HCT116 (cell line): ENCODE results near the gene GFPT1. TPM values are rescaled to one million over a fixed set of nuclear protein-coding genes. Genes with fewer than 3 reads are reported as not detected.

Source experiments
- ATAC-seq: fragments of 200-7000 bp; cut with Tn5 transposase; 2 replicates; pipeline ENCODE4 v1.9.1; 2020; ENCODE audit warnings: mild to moderate bottlenecking, moderate library complexity
- BruUV-seq: library from RNA; stranded (reverse); fragments of 400-500 nt; replicated peaks from 2 replicates; lab custom pipeline; 2021; lab: Mats Ljungman, UMichigan
- CTCF ChIA-PET: fragments of 300-600 bp; sonication (Branson Sonifier 250); formaldehyde crosslinking; loops from one replicate; lab custom pipeline; 2021; ENCODE audit warnings: antibody characterized with exemption; lab: Charles Lee
- POLR2A ChIA-PET: fragments of 300-600, 350-600 bp; sonication (Branson Sonifier 250); formaldehyde crosslinking; loops from one replicate; lab custom pipeline; 2021; ENCODE audit warnings: antibody characterized with exemption; lab: Charles Lee
- RAD21 ChIA-PET, 2 experiments: fragments of 300-600 bp; sonication (Branson Sonifier 250); formaldehyde crosslinking; loops; one replicate each; lab custom pipeline; 2023; ENCODE audit warnings: low total read pairs in 2 of 2; ENCODE audit not compliant: uncharacterized antibody in 2 of 2, unreplicated experiment in 2 of 2, low non-redundant PET in 1 of 2; lab: Charles Lee
- DNase-seq: peaks from one replicate; pipeline ENCODE4 v3.0.0-alpha.2; 2010; ENCODE audit warnings: low read depth, low spot score
- H2AFZ ChIP-seq: fragments of 200-600 bp; shearing (Covaris generic), sonication (generic); 2 replicates; pipeline ENCODE4 v1.6.1; 2017; ENCODE audit warnings: low read depth, mixed run types, mixed read lengths, antibody characterized with exemption, low read length; ENCODE audit not compliant: poor library complexity, severe bottlenecking
- H3K27ac ChIP-seq: 2 replicates; pipeline ENCODE4 v1.5.1; 2012; ENCODE audit warnings: low read depth, low read length
- H3K27me3 ChIP-seq: fragments of 200-600 bp; sonication (generic); 2 replicates; pipeline ENCODE4 v1.6.1; 2016; ENCODE audit warnings: mixed run types, low read length, mixed read lengths; ENCODE audit not compliant: insufficient read depth
- H3K36me3 ChIP-seq, 2 experiments: fragments of 200-500 bp in 1 of 2; fragments of 200-600 bp in 1 of 2; sonication (Bioruptor generic) in 1 of 2; sonication (generic) in 1 of 2; 2 replicates each; pipeline versions ENCODE4 v1.5.1 to v1.6.1; 2014 to 2016; ENCODE audit warnings: low read length in 2 of 2, inconsistent platforms in 1 of 2, mixed read lengths in 1 of 2, mixed run types in 1 of 2; ENCODE audit not compliant: insufficient read depth in 2 of 2, control insufficient read depth in 1 of 2
- H3K4me1 ChIP-seq, 2 experiments: fragments of 200-600 bp in 1 of 2; sonication (generic) in 1 of 2; 2 replicates each; pipeline versions ENCODE4 v1.5.1 to v1.6.1; 2012 to 2017; ENCODE audit warnings: low read length in 2 of 2, inconsistent platforms in 1 of 2, mild to moderate bottlenecking in 1 of 2, mixed read lengths in 1 of 2, mixed run types in 1 of 2, moderate library complexity in 1 of 2; ENCODE audit not compliant: insufficient read depth in 2 of 2, control insufficient read depth in 1 of 2
- H3K4me2 ChIP-seq: fragments of 200-600 bp; sonication (generic); 2 replicates; pipeline ENCODE4 v1.6.1; 2017; ENCODE audit warnings: mixed run types, low read length, mixed read lengths
- H3K4me3 ChIP-seq, 2 experiments: fragments of 200-600 bp in 1 of 2; sonication (generic) in 1 of 2; replicated peaks in 1 of 2; 2 replicates each; pipeline ENCODE4 v1.5.1; 2011 to 2016; ENCODE audit warnings: low read length in 2 of 2, control low read depth in 1 of 2, low read depth in 1 of 2, mild to moderate bottlenecking in 1 of 2, mixed read lengths in 1 of 2, mixed run types in 1 of 2
- H3K79me2 ChIP-seq: fragments of 200-600 bp; sonication (generic); 2 replicates; pipeline ENCODE4 v1.6.1; 2017; ENCODE audit warnings: mild to moderate bottlenecking, mixed run types, low read length, moderate library complexity, mixed read lengths; ENCODE audit not compliant: insufficient read depth
- H3K9ac ChIP-seq: fragments of 200-600 bp; sonication (generic); 2 replicates; pipeline ENCODE4 v1.6.1; 2016; ENCODE audit warnings: low read length, mixed read lengths
- H3K9me2 ChIP-seq: fragments of 200-600 bp; sonication (generic), shearing (Covaris generic); 2 replicates; pipeline ENCODE4 v1.6.1; 2017; ENCODE audit warnings: mixed run types, mild to moderate bottlenecking, moderate library complexity; ENCODE audit not compliant: insufficient read depth
- H3K9me3 ChIP-seq, 2 experiments: fragments of 200-500 bp in 1 of 2; fragments of 200-600 bp in 1 of 2; sonication (Bioruptor generic) in 1 of 2; sonication (generic) in 1 of 2; 2 replicates each; pipeline ENCODE4 v1.6.1; 2014 to 2017; ENCODE audit warnings: low read length in 2 of 2, mixed read lengths in 2 of 2, inconsistent platforms in 1 of 2, low read depth in 1 of 2, mild to moderate bottlenecking in 1 of 2, mixed run types in 1 of 2, moderate library complexity in 1 of 2; ENCODE audit not compliant: control insufficient read depth in 1 of 2, insufficient read depth in 1 of 2
- H4K20me1 ChIP-seq: fragments of 200-600 bp; sonication (generic), shearing (Covaris generic); 2 replicates; pipeline ENCODE4 v1.6.1; 2017; ENCODE audit warnings: mixed run types, mild to moderate bottlenecking, moderate library complexity; ENCODE audit not compliant: insufficient read depth
- ATF3 ChIP-seq: IDR thresholded peaks from 2 replicates; pipeline ENCODE4 v1.6.1; 2012
- CBX3 ChIP-seq: IDR thresholded peaks from 2 replicates; pipeline ENCODE4 v1.6.1; 2012; ENCODE audit warnings: low read depth
- CEBPB ChIP-seq: IDR thresholded peaks from 2 replicates; pipeline ENCODE4 v1.6.1; 2012; ENCODE audit warnings: low read depth
- CTCF ChIP-seq, 3 experiments: fragments of 200-600 bp in 1 of 3; sonication (generic) in 1 of 3; IDR thresholded peaks in 2 of 3; conservative IDR thresholded peaks in 1 of 3; 2 replicates each; pipeline ENCODE4 v1.5.1; 2012 to 2017; ENCODE audit warnings: low read depth in 2 of 3, low read length in 2 of 3, antibody characterized with exemption in 1 of 3, borderline replicate concordance in 1 of 3, control low read depth in 1 of 3, mild to moderate bottlenecking in 1 of 3, mixed read lengths in 1 of 3, mixed run types in 1 of 3, moderate library complexity in 1 of 3; ENCODE audit not compliant: insufficient read depth in 1 of 3
- EGR1 ChIP-seq: IDR thresholded peaks from 2 replicates; pipeline ENCODE4 v1.6.1; 2012; ENCODE audit warnings: low read depth
- ELF1 ChIP-seq: IDR thresholded peaks from 2 replicates; pipeline ENCODE4 v1.6.1; 2012; ENCODE audit warnings: low read depth, borderline replicate concordance
- EZH2 ChIP-seq: fragments of 200-600 bp; sonication (generic); IDR thresholded peaks from 2 replicates; pipeline ENCODE4 v1.6.1; 2017; ENCODE audit warnings: antibody characterized with exemption, mixed run types
- EZH2phosphoT487 ChIP-seq: fragments of 200-600 bp; IDR thresholded peaks from 2 replicates; pipeline ENCODE4 v1.6.1; 2018; ENCODE audit warnings: antibody characterized with exemption, borderline replicate concordance
- FOSL1 ChIP-seq: IDR thresholded peaks from 2 replicates; pipeline ENCODE4 v1.6.1; 2012; ENCODE audit warnings: low read depth
- MAX ChIP-seq: IDR thresholded peaks from 2 replicates; pipeline ENCODE4 v1.6.1; 2012
- RAD21 ChIP-seq: IDR thresholded peaks from 2 replicates; pipeline ENCODE4 v1.6.1; 2012; ENCODE audit warnings: low read depth, mild to moderate bottlenecking
- SIN3A ChIP-seq: IDR thresholded peaks from 2 replicates; pipeline ENCODE4 v1.6.1; 2012; ENCODE audit warnings: low read depth
- SRF ChIP-seq: IDR thresholded peaks from 2 replicates; pipeline ENCODE4 v1.6.1; 2012; ENCODE audit warnings: low read depth
- TCF7L2 ChIP-seq: IDR thresholded peaks from 2 replicates; pipeline ENCODE4 v1.7.0; 2011; ENCODE audit warnings: borderline replicate concordance, inconsistent platforms; ENCODE audit not compliant: insufficient read depth, insufficient read length; ENCODE audit errors: extremely low read depth
- YY1 ChIP-seq: IDR thresholded peaks from 2 replicates; pipeline ENCODE4 v1.6.1; 2011; ENCODE audit warnings: low read length, low read depth, moderate library complexity, mild to moderate bottlenecking; ENCODE audit not compliant: insufficient replicate concordance; ENCODE audit errors: extremely low read depth
- ZBTB33 ChIP-seq: IDR thresholded peaks from 2 replicates; pipeline ENCODE4 v1.6.1; 2011; ENCODE audit warnings: mild to moderate bottlenecking, low read length, moderate library complexity; ENCODE audit not compliant: insufficient replicate concordance; ENCODE audit errors: extremely low read depth
- ZNF274 ChIP-seq: fragments of 200-500 bp; sonication (Bioruptor generic); IDR thresholded peaks from 2 replicates; pipeline ENCODE4 v1.6.1; 2014; ENCODE audit warnings: mild to moderate bottlenecking, low read depth, low read length, inconsistent platforms
- intact Hi-C: fragments of 100-400 bp; cut with micrococcal nuclease; formaldehyde crosslinking; loops from 2 replicates; pipeline ENCODE4 v1.10.0; 2022
- total RNA-seq: library from RNA; stranded (reverse); gene quantifications from one replicate; pipeline ENCODE4 v1.2.1, GENCODE V29; 2021; ENCODE audit not compliant: unreplicated experiment

The GFPT1 gene
- total RNA-seq, 1 experiment from 2014 or later: 62.4 TPM

GRCh38 chr2:69382547-69382946, 4.5 kb downstream of the GFPT1 start:
- H4K20me1 ChIP-seq: no peaks in the 10 kb centered on the region
- no peak overlapping the region for H3K4me3 ChIP-seq
- H3K36me3 ChIP-seq: no peaks in the 10 kb centered on the region
- no peaks in the 10 kb centered on the region for H3K9me2 ChIP-seq
- TF ChIP-seq ZBTB33 (no peak), FOSL1 (no peak), CTCF (IDR thresholded peaks at IDR 0.05 in 2 of 3, conservative IDR thresholded peaks at IDR 0.05 in 1 of 3; ENCODE audit: borderline replicate concordance in 1 of 3, insufficient read depth in 1 of 3, low read depth in 2 of 3, low read length in 2 of 3) (no peak), RAD21 (no peak), EZH2phosphoT487 (no peak), SIN3A (no peak), MAX (no peak), CEBPB (no peak), CBX3 (no peak), YY1 (no peak), TCF7L2 (no peak), ELF1 (no peak), EGR1 (no peak), ZNF274 (no peak), SRF (no peak), EZH2 (no peak), ATF3 (no peak)
- H3K27ac ChIP-seq: no peak overlapping the region
- no peaks in the 10 kb centered on the region for H3K27me3 ChIP-seq
- intact Hi-C loops: loop anchor here (10.0 kb wide), 1 partner anchor 332 kb away; no protein-coding TSS in a partner anchor
- CTCF ChIA-PET: no interaction called here
- no peaks in the 10 kb centered on the region for H3K9me3 ChIP-seq
- POLR2A ChIA-PET: no interaction called here
- no peak overlapping the region for H3K4me2 ChIP-seq
- DNase-seq (no peak), ATAC-seq (no peak)
- peaks cover 5 to 9% of the 10 kb centered on the region in 2 experiments; a peak in 3 of 4 replicates for H3K4me1 ChIP-seq
- peaks cover 74% of the 10 kb centered on the region for H3K79me2 ChIP-seq
- no TSS peak for BruUV-seq
- RAD21 ChIA-PET: no interaction called here
- no peak overlapping the region for H2AFZ ChIP-seq
- no peak overlapping the region for H3K9ac ChIP-seq
